GM19023 (cell line): ENCODE measurements around the gene ENTPD2.
"Not testable (repeated sequence)": the region's sequence is repeated elsewhere in the genome, so short reads cannot be mapped to it uniquely, and the experiment has no call there.

ENCODE experiments used
- ATAC-seq: cut with Tn5 transposase; IDR thresholded peaks from one replicate; pipeline ENCODE4 v1.9.1; 2021; ENCODE audit warnings: mild to moderate bottlenecking, moderate library complexity; ENCODE audit not compliant: unreplicated experiment

Gene ENTPD2

DNA sequence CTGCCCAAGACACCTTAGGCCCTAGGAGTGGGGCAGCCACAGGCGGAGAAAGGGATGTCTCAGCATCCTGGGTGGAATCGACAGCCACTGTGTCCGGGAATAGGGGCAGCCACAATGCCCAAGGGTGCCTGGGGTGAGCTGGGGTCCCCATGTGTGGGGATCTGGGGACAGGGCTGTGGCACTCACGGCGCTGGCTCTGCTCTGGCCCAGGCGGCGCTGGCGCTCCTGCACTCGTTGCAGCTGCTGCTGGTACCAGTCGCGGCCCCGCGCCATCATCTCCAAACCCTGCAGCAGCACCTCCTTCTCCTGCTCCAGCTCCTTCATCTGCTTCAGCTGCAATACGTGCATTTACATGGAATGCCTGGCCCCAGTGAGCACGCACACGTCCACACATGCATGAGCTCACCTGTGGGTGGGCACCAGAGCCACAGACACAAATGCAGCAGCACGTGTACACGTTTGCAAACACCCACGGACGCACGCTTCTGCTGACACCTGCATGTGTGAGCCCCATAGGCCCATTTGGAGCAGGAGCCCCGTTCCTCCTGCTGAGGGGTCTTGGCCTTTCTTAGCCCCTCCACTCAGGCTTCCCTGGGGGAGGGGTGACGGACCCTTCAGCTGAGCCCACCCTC is 11.6 kb upstream of the ENTPD2 start:
- ATAC-seq, result no peak

GRCh38 chr9:137064880-137065164 is 11.0 kb upstream of the ENTPD2 start:
- ATAC-seq, result no peak

DNA sequence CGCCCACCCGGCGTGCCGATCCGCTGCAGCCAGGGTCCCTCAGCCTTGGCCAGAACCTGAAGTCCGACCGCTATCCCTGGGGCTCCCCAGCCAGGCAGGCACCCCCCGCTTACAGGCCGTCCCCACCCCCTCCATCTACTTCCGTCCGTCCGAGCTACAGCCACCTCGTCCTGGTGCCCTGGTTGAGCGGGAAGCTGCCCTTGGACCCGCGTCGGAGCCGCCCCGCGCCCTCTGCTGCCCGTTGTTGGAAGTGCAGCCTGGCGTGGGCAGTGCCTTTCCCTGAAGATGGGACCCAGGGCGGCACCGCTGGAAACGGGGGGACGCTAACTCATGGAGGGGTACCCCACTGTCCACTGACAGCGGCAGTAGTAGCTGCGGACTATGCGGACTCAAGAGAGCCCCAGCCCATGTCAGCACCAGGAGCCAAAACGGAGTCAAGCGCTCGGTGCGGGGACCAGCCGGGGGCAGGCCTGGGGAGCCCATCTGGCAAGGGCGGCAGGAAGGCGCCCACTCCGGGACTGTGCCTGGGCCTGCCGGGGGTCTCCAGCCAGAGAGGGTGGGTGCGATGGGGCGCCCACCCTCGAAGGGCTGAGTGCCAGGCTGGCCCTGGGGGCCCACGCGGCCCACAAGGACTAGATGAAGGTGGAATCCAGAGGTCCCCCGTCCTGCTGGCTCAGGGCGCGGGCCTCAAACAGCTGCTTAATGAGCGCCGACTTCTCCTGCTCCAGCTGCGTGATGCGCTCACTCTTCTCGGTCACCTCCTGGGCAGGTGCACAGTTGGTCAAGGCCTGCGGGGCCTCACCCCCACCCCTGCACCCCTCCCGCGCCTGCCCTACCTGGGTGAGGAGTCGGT is 10.4 kb upstream of the ENTPD2 start:
- ATAC-seq, result no peak

DNA sequence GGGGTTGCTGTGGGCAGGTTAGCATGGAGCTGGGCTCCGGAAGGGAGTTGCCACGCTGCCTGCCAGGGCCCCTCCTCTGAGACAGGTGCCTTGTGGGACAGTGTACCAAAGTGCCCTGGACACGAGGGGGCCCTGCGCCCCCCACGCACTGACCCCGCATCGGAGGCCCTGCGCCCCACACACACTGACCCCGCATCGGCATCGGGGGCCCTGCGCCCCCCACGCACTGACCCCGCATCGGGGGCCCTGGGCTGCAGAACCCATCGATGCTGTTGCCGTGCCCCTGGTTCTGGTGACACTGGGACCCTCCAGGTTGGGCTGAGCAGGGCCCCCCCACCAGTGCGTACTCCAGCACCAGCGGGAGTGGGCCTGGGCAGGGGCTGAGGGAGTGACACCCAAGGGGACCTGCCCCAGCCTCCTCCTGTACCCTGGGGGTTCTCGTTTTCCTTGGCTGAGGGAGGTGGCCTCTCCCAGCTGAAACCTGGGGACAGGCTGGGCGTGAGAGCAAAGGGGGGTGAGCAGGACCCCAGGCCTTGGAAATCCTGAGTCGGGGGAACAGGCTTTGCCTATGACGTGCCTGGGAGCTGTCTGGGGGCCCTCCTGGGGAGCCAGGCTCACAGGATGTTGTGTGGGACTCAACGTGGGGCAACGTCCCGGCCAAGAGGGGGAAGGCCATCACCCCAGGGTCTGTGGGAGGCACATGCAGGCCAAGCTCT is 9.6 kb upstream of the ENTPD2 start:
- ATAC-seq, result no peak

DNA sequence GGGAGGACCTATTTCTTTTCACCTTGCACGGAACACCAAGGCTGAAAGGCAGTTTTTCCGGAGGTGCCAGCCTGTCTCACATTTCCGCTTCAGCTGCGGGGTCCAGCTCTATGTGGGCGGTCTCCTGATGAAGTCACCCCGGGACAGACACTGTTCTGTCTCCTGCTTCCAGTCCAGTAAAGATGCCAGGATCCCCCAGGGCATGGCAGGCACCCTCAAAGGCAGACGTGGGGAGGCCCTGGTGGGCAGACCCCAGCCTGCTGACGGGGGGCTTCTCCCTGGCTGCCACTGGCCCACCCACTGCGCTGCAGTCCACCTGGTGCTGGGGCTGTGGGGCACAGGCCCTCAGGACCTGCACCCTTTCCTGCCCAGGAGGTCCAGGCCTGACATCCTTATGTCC is 8.9 kb upstream of the ENTPD2 start:
- not testable (repeated sequence) for ATAC-seq

GRCh38 chr9:137062384-137062783 is 8.5 kb upstream of the ENTPD2 start:
- no peak for ATAC-seq

- no peak for ATAC-seq
Observed at GRCh38 chr9:137058521-137059234, 4.8 kb upstream of the ENTPD2 start.

DNA sequence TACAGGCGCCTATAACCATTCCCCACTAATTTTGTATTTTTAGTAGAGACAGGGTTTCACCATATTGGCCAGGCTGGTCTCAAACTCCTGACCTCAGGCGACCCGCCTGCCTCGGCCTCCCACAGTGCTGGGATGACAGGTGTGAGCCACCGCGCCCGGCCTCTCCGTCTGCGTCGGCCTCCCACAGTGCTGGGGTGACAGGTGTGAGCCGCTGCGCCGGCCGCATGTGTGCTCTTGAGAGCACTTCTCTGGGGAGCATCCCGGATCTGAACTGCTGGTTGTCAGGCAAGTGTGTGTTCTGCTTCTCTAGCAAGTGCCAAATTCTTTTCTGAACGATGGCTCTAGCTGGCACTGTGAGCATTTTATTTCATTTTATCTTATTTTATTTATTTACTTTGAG is 3.7 kb upstream of the ENTPD2 start:
- no peak for ATAC-seq

DNA sequence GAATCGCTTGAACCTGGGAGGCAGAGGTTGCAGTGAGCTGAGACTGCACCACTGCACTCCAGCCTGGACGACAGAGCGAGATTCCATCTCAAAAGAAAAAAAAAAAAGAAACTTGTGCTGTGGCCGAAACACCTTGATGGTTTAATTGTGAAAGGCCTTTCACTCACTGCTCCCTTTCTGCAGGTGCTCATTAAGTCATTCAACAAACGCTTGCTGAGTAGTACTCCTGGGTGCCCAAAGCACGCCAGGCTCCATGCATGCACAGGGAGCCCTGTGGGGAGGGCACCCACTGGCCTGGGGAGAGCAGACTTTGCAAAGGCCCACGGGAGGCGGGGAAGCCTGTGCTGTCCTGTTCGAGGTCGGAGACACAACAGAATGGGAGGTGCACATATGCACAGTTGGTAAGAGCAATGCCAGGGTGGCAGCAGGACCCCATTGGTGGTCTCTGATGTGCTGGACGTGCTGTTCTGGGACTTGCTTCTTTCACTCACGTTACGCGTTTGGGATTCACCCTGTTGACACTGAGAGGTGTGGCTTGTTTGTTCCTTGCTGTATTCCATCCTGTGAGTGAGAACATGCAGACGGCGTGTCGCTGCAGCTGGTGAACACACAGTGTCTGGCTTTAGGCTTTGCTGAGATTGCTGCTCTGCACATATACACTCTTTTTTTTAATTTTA is 3.0 kb upstream of the ENTPD2 start:
- no peak for ATAC-seq

DNA sequence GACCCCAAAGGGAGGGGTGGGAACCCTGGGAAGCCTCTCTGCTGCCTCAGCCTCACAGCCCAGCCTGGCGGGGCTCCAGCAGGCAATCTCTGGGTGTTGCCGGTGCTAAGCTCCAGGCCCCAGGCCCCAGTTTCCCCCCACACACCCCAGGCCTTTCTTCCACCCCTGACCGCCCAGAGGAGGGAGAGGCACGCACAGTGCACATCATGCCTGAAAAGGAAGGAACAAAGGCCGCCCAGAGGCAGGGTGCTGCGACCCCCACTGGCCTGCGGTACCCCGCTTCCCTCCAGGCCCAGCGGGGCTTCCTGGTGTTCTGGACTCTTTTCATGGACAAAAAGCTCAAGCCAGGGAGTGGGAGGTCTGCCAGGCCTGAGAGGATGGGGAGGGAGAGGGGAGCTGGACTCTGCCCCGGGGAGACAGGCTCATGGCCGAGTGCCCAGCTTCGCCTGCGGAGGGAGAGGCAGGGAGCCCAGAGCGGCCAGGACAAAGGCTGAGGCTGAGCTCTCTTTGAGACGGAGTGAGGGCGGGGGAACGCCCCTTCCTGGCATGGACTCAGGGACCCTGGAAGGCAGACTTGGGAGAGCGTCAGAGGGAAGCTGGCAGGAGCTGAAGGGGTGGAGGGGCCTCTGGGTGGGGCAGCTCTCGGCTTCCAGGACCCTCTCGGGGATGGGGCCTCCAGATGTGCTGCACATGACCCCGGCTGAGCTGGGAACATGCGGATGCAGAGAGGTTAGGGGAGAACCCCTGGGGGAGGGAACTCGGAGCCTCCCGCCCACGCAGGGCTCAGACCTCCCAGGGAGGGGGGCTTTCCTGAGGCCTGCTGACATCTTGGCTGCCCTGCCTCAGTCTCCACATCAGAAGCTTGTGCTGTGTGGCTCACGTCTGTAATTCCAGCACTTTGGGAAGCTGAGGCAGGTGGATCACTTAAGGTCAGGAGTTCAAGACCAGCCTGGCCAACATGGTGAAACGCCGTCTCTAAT is 1.8 kb upstream of the ENTPD2 start:
- ATAC-seq, result no peak

- no peak for ATAC-seq
Observed at GRCh38 chr9:137054932-137055384, 1.1 kb upstream of the ENTPD2 start.

DNA sequence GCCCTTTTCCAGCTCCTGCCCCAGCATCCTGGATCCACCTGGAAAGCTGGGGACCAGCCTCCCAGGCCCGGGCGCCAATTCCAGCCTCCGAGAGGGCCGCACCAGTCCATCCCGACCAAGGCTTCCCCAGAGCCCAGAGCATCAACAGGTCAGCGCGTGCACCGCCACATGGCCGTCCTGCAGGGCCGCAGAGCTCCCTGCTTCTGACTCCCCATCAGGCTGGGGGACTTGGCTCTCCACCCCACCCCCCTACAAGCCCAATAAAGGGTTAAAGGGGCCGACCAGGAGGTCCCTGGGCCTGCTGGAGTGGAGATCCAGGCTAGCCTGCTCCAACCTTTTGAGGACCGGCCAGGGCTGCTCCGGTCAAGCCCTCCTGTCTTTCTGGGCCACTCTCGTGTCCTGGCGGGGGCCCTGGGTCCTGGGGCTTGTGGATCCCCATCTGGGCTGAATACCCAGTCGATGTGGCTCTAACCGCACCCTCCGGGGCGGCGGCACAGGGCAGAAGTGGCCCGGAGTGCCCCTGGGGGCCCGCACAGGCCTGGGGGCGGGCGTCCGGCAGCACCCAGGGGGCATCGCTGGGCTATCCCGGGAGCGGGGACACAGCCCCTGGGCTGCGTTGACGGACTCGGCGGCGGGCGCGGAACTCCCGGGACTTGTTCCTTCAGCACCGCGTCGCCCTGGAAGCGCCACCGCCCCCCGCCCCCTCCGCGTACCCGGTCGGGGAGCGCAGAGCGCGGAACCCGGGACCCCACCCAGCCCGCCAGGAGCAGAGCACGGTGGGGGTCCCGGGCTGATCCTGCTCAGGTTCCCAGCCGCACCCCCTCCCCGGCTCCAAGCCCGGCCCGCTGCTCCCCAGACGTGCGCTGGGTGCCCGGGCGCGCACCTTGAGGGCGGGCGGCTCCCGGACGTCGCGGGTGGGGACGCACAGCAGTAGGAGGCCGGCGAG is 590 bp downstream of the ENTPD2 start:
- no peak for ATAC-seq

- ATAC-seq, result no peak
Observed at GRCh38 chr9:137052293-137052692, 1.6 kb downstream of the ENTPD2 start.

DNA sequence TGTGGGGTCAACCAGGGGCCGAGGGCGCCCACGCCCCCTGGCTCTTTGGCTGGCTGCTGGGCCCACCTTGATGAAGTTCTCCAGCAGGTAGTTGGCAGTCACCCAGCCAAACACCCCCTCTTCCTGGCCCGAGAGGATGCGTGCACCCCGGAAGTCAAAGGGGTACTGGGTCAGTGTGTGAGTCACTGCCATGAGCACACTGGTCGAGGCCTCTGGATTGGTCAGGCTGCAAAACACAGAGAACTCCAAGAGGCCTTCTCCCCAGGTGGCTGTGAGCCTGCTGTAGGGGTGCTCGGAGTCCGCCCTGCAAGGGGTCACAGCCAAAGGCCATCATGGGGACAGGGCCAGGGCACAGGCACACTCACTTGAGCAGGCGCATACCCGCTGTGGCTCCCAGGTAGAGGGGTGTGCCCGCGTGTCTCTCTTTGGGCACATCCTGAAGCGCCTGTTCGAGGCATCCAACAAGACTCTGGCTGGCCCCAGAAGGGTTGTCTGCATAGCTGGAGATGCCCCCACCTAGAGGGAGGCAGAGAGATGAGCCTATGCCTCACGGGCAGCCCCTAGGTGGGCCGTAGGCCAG is 2.6 kb downstream of the ENTPD2 start:
- ATAC-seq, result no peak

DNA sequence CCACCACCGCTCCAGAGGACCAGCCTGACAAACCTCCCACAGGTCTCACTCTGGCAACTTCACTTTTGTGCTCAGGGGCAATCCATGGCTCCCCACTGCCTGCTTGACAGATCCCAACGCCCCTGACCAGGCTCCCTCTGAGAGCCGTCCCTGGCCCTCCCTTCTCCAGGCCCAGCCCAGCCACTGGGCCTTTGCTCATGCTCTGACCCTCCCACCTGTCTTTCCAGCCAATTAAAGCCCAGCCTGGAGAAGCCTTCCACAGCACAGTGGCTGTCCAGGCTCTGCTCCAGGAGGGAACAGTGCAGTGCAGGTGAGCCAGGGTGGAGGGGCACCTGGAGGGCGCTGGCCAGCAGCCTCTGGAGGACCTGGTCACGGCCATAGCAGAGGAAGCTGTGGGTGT is 3.3 kb downstream of the ENTPD2 start:
- ATAC-seq, result no peak

DNA sequence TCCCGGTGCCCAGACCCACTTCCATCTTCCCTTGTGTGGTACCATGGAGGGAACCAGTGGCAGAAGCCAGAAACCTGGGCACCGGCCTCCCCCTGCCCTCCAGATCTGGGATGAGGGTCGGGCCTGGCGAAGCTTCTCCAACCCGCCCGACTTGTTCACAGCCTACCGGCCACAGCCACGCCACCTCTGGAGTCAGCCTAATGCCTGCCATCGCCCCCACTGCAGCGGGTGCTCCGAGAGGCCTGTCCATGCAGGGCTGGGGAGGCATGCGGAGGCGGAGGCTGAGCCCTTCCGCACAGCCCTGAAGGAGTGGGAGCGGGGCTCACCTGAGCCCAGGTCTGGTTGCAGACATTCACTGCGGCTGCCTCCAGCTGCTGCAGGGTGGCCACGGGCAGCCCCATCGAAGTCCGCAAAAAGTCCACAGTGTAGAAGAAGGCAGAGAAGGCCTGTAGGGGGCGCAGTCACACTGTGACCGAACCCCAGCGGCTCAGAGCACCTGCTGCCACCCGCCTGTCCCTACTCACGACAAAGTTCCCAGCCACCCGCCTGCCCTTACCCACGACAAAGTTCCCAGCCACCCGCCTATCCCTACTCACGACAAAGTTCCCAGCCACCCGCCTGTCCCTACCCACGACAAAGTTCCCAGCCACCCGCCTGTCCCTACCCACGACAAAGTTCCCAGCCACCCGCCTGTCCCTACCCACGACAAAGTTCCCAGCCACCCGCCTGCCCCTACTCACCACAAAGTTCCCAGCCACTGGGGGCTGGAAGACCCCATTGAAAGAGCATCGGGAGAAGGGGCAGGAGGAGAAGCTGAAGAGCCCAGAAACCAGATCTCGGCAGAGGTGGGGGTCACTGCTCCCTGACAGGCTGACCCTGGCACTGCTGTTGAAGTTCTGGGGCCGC is 4.1 kb downstream of the ENTPD2 start:
- no peak for ATAC-seq
